HG03066 (cell line): ENCODE measurements around the gene PXMP4.
"Not testable (repeated sequence)": the region's sequence is repeated elsewhere in the genome, so short reads cannot be mapped to it uniquely, and the experiment has no call there.

Experiments used
- ATAC-seq: cut with Tn5 transposase; IDR thresholded peaks from one replicate; pipeline ENCODE4 v1.9.1; 2021; ENCODE audit warnings: low read depth; ENCODE audit not compliant: unreplicated experiment

The PXMP4 gene

GRCh38 chr20:33704197-33704924 lies 15.7 kb downstream of the PXMP4 start:
- ATAC-seq, result no peak

GRCh38 chr20:33703498-33704137 lies 16.5 kb downstream of the PXMP4 start:
- no peak for ATAC-seq

- no peak for ATAC-seq
Observed at GRCh38 chr20:33702861-33703260, 17.2 kb downstream of the PXMP4 start.

- no peak for ATAC-seq
Observed at GRCh38 chr20:33701629-33702450, 18.3 kb downstream of the PXMP4 start.

GRCh38 chr20:33700696-33701441 lies 19.2 kb downstream of the PXMP4 start:
- ATAC-seq, result not testable (repeated sequence)

GRCh38 chr20:33698966-33699365 lies 21.1 kb downstream of the PXMP4 start:
- ATAC-seq, result not testable (repeated sequence)

- ATAC-seq, result no peak
Observed at GRCh38 chr20:33697129-33697528, 23.0 kb downstream of the PXMP4 start.

GRCh38 chr20:33696448-33696847 lies 23.7 kb downstream of the PXMP4 start:
- no peak for ATAC-seq

- no peak for ATAC-seq
Observed at GRCh38 chr20:33694639-33695012, 25.5 kb downstream of the PXMP4 start.

GRCh38 chr20:33693741-33694638 lies 26.1 kb downstream of the PXMP4 start:
- no peak for ATAC-seq

GRCh38 chr20:33693289-33693688 lies 26.8 kb downstream of the PXMP4 start:
- ATAC-seq, result no peak

- ATAC-seq, result no peak
Observed at GRCh38 chr20:33689973-33690372, 30.1 kb downstream of the PXMP4 start.

GRCh38 chr20:33689493-33689892 lies 30.6 kb downstream of the PXMP4 start:
- no peak for ATAC-seq

GRCh38 chr20:33688938-33689424 lies 31.1 kb downstream of the PXMP4 start:
- no peak for ATAC-seq

- ATAC-seq, result no peak
Observed at GRCh38 chr20:33687993-33688937, 31.8 kb downstream of the PXMP4 start.

- ATAC-seq, result no peak
Observed at GRCh38 chr20:33687370-33687915, 32.7 kb downstream of the PXMP4 start.

GRCh38 chr20:33686984-33687366 lies 33.1 kb downstream of the PXMP4 start:
- ATAC-seq, result no peak
